Neutrophil (primary cell): ENCODE results near the gene SATB2.

Experiments
- H3K27ac ChIP-seq: fragments of 200-600 bp; sonication (generic); 2 replicates; pipeline ENCODE4 v1.5.1; 2016; ENCODE audit warnings: mild to moderate bottlenecking, moderate library complexity
- H3K27me3 ChIP-seq: fragments of 200-600 bp; sonication (generic); 2 replicates; pipeline ENCODE4 v1.6.0; 2016; ENCODE audit warnings: mild to moderate bottlenecking
- H3K36me3 ChIP-seq: fragments of 200-600 bp; sonication (generic); 2 replicates; pipeline ENCODE4 v1.5.1; 2017
- H3K4me1 ChIP-seq, 2 experiments: fragments of 200-600 bp in 1 of 2; sonication (generic) in 1 of 2; 1 replicate in 1 of 2; 2 replicates in 1 of 2; pipeline versions ENCODE4 v1.5.1 to v1.6.1; 2013 to 2016; ENCODE audit warnings: low read depth in 1 of 2, low read length in 1 of 2, mild to moderate bottlenecking in 1 of 2, moderate library complexity in 1 of 2; ENCODE audit not compliant: control insufficient read depth in 1 of 2, insufficient read depth in 1 of 2
- H3K4me3 ChIP-seq, 2 experiments: fragments of 200-600 bp in 1 of 2; sonication (generic) in 1 of 2; 1 replicate in 1 of 2; 2 replicates in 1 of 2; pipeline ENCODE4 v1.5.1; 2013 to 2016; ENCODE audit warnings: low read depth in 1 of 2, low read length in 1 of 2, mild to moderate bottlenecking in 1 of 2, moderate library complexity in 1 of 2
- H3K9me3 ChIP-seq: fragments of 200-600 bp; sonication (generic); 2 replicates; pipeline ENCODE4 v1.5.1; 2016
- TF ChIP-seq, protein P1 (sequence below): fragments of 200-600 bp; sonication (generic); IDR thresholded peaks from 2 replicates; pipeline ENCODE4 v1.5.1; 2016; ENCODE audit warnings: antibody characterized with exemption

Gene SATB2

GRCh38 chr2:199464606-199465352 lies 7.0 kb upstream of the SATB2 start:
- Histone ChIP-seq H3K4me1 (peaks cover 30 to 45% of the 10 kb centered on the region in 2 experiments), H3K4me3 (no peak overlapping the region), H3K27ac (no peak overlapping the region), H3K27me3 (peaks cover 100% of the 10 kb centered on the region), H3K36me3 (no peaks in the 10 kb centered on the region), H3K9me3 (peaks cover 11% of the 10 kb centered on the region)
- TF ChIP-seq, protein P1, sequence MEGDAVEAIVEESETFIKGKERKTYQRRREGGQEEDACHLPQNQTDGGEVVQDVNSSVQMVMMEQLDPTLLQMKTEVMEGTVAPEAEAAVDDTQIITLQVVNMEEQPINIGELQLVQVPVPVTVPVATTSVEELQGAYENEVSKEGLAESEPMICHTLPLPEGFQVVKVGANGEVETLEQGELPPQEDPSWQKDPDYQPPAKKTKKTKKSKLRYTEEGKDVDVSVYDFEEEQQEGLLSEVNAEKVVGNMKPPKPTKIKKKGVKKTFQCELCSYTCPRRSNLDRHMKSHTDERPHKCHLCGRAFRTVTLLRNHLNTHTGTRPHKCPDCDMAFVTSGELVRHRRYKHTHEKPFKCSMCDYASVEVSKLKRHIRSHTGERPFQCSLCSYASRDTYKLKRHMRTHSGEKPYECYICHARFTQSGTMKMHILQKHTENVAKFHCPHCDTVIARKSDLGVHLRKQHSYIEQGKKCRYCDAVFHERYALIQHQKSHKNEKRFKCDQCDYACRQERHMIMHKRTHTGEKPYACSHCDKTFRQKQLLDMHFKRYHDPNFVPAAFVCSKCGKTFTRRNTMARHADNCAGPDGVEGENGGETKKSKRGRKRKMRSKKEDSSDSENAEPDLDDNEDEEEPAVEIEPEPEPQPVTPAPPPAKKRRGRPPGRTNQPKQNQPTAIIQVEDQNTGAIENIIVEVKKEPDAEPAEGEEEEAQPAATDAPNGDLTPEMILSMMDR = no peak

- H3K27me3 ChIP-seq = peaks cover 98% of the 10 kb centered on the region
- H3K27ac ChIP-seq = no peak overlapping the region
- TF ChIP-seq, protein P1 = no peak
- H3K4me3 ChIP-seq = peak overlapping the region; percentile 56 to 62
- peaks cover 11% of the 10 kb centered on the region for H3K9me3 ChIP-seq
- no peaks in the 10 kb centered on the region for H3K36me3 ChIP-seq
- peaks cover 27 to 40% of the 10 kb centered on the region in 2 experiments for H3K4me1 ChIP-seq
Observed at GRCh38 chr2:199463708-199464605, 6.2 kb upstream of the SATB2 start.

GRCh38 chr2:199462956-199463692 lies 5.4 kb upstream of the SATB2 start:
- Histone ChIP-seq H3K4me3 (peak overlapping the region; percentile 56 to 62), H3K4me1 (peaks cover 32 to 42% of the 10 kb centered on the region in 2 experiments), H3K27me3 (peaks cover 98% of the 10 kb centered on the region), H3K27ac (no peak overlapping the region), H3K9me3 (peaks cover 11% of the 10 kb centered on the region), H3K36me3 (no peaks in the 10 kb centered on the region)
- TF ChIP-seq, protein P1 = peak; percentile 28

DNA sequence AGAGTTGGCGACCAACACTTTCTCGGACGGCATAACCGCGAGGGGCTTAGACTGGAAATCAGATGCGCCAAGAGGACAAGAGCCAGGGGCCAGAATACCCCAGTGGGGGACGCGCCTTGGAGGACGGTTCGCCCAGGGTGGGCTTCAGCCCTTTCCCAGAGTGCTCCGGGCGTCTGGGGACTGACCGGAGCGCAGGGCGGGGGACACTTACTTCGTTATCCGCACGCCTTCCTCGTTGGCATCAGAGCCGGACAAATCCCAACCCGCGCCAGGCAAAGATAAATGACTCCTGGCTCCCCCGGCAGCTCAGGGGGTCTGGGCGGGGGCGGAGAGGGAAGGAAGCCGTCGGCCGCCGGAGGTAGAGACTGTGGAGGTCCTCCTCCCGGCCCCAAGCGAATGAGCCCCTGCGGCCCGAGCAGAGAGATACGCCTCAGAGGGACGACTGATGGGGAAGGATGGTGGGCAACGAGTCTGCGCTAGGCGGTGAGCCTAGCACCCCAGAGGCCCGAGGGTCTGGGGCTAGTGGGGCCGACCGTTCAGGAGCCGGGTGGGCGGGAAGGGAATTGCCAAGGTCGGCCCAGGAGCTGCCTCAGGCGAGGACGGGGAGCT lies 4.7 kb upstream of the SATB2 start:
- no peak overlapping the region for H3K27ac ChIP-seq
- H3K9me3 ChIP-seq = peaks cover 11% of the 10 kb centered on the region
- TF ChIP-seq, protein P1 = no peak
- H3K36me3 ChIP-seq = no peaks in the 10 kb centered on the region
- H3K4me1 ChIP-seq = peaks cover 36 to 49% of the 10 kb centered on the region in 2 experiments
- H3K27me3 ChIP-seq = peaks cover 98% of the 10 kb centered on the region
- peak overlapping the region; percentile 56 to 62 for H3K4me3 ChIP-seq
